Prostate gland (tissue), 2 donors: ENCODE results near the gene ZCCHC24. TPM values are rescaled to one million over a fixed set of nuclear protein-coding genes. Genes with fewer than 3 reads are reported as not detected.

Source experiments
- DNase-seq: peaks from one replicate; pipeline ENCODE4 v3.0.0-alpha.2; 2019; ENCODE audit warnings: low spot score
- H3K27ac ChIP-seq, 2 donors: fragments of 200-600 bp; sonication (generic); 2 replicates each; pipeline ENCODE4 v1.5.1; 2017 to 2019
- H3K27me3 ChIP-seq: fragments of 200-600 bp; sonication (generic); replicated peaks from 2 replicates; pipeline ENCODE4 v1.5.1; 2019; ENCODE audit not compliant: insufficient read depth
- H3K36me3 ChIP-seq, 2 donors: fragments of 200-600 bp; sonication (generic); 1 replicate in 1 of 2; 2 replicates in 1 of 2; pipeline versions ENCODE4 v1.5.1 to v1.8.1; 2017 to 2019
- H3K4me1 ChIP-seq: fragments of 200-600 bp; sonication (generic); replicated peaks from 2 replicates; pipeline ENCODE4 v1.5.1; 2019
- H3K4me3 ChIP-seq, 2 donors: fragments of 200-600 bp; sonication (generic); 2 replicates each; pipeline ENCODE4 v1.5.1; 2017 to 2019
- H3K9me3 ChIP-seq: fragments of 200-600 bp; sonication (generic); 2 replicates; pipeline ENCODE4 v1.5.1; 2017
- CTCF ChIP-seq, 4 experiments: fragments of 200-600 bp in 2 of 4; fragments of 450-650 bp in 2 of 4; sonication (generic) in 2 of 4; IDR thresholded peaks; 1 replicate in 3 of 4; 2 replicates in 1 of 4; pipeline ENCODE4 v1.5.1; 2016 to 2019; ENCODE audit warnings: antibody characterized with exemption in 4 of 4, mild to moderate bottlenecking in 2 of 4, moderate library complexity in 2 of 4
- POLR2A ChIP-seq: fragments of 450-650 bp; IDR thresholded peaks from one replicate; pipeline ENCODE4 v1.6.1; 2016; ENCODE audit warnings: antibody characterized with exemption, mild to moderate bottlenecking
- POLR2AphosphoS5 ChIP-seq: sonication (generic); formaldehyde crosslinking; IDR thresholded peaks from one replicate; pipeline ENCODE4 v1.6.1; 2017; ENCODE audit warnings: antibody characterized with exemption
- WGBS: methylation state at CpG from one replicate; pipeline ENCODE4 v1.1.5; 2018; 5-methylcytosine and 5-hydroxymethylcytosine counted together
- intact Hi-C: fragments of 100-400 bp; cut with DNase I; formaldehyde crosslinking; loops from one replicate; pipeline ENCODE4 v1.14.2; 2022
- total RNA-seq, 2 donors: library from RNA; depleted of rRNA; stranded (reverse); fragments of >200 nt; gene quantifications; one replicate each; pipeline ENCODE4 v1.1.0, GENCODE V29; 2016

Gene ZCCHC24
- total RNA-seq, 2 donors from 2014 or later, result 20.8 to 51.2 TPM

DNA sequence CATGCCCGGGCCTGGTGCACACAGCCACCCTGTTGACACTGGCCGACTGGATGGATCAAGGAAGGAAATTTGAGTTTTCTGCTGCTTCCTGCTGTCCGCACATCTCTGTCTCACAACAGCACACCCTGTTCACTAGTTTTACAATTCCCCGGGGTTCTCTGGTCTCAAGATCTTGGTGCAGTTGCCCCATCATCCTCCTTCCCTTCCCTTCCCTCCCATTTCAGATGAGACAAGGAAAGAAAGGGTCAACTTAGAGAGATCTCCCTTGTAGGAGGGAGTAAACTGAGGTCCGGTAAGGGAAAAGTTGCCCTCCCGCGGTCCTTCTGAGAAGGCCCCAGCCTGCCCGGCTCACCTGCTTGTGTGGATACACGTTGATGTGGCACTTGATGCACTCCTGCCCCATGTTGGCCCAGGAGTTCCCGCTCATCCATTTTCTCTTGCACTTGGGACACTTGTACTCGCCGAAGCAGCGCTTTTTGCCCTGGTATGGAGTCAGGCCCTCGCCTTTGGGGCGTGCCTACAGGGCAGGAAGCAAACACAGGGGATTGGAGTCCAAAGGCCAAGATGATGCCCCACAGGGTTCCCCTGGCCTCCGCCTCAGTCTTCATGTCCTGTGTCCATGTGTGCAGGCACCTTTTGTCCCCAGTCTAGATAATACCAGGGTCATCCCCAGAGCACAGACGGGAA, 51.4 kb downstream of the ZCCHC24 start:
- DNase-seq, result no peak
- Histone ChIP-seq H3K27me3 (no peaks in the 10 kb centered on the region), H3K36me3 (no peaks in the 10 kb centered on the region), H3K27ac (no peak overlapping the region), H3K9me3 (no peaks in the 10 kb centered on the region), H3K4me3 (no peak overlapping the region), H3K4me1 (peaks cover 6% of the 10 kb centered on the region)
- 89% methylated on average over 17 of the region's 17 CpGs for WGBS
- intact Hi-C loops, result no loop called here
- no peak for TF ChIP-seq CTCF (IDR thresholded peaks at IDR 0.05)
- TF ChIP-seq POLR2A, result no peak
- no peak for TF ChIP-seq POLR2AphosphoS5

DNA sequence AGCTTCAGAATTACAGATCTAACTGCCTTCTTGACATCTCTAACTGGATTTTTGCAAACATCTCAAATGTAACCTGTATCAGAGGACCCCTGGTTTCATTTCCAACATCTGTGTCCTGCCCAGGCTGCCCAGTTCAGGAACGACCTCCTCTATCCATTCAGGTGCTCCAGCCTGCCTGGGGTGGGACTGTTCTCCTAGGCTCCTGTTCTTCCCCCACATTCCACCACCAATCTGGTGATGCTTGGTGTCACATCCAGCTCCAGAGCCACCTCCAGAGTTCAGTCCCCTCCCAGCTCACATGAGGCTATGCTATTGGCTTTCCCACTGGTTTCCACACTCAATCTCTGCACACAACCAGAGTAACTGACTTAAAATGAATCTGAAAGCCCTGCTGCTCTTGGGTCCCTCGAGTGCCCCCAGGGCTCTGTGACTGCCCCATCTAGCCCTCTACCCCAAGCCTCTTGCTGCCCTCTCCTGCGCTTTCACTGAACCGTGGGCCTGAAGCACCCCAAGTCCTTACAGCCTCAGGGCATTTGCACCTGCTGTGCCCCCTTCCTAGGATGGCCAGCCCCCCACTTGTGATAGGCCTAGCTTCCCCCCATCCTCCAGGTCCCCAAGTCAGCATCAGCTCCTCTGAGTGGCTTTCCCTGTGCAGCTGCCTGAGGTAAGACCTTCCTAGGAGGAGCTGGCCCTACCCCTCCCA, 52.1 kb downstream of the ZCCHC24 start:
- no peak for DNase-seq
- H3K4me3 ChIP-seq, result no peak overlapping the region
- peaks cover 2% of the 10 kb centered on the region for H3K4me1 ChIP-seq
- H3K36me3 ChIP-seq, result no peaks in the 10 kb centered on the region
- TF ChIP-seq POLR2A (no peak), CTCF (IDR thresholded peaks at IDR 0.05) (no peak), POLR2AphosphoS5 (no peak)
- 97% methylated on average over 4 of the region's 4 CpGs for WGBS
- H3K27me3 ChIP-seq, result no peaks in the 10 kb centered on the region
- no peak overlapping the region for H3K27ac ChIP-seq
- intact Hi-C loops, result no loop called here
- H3K9me3 ChIP-seq, result no peaks in the 10 kb centered on the region

DNA sequence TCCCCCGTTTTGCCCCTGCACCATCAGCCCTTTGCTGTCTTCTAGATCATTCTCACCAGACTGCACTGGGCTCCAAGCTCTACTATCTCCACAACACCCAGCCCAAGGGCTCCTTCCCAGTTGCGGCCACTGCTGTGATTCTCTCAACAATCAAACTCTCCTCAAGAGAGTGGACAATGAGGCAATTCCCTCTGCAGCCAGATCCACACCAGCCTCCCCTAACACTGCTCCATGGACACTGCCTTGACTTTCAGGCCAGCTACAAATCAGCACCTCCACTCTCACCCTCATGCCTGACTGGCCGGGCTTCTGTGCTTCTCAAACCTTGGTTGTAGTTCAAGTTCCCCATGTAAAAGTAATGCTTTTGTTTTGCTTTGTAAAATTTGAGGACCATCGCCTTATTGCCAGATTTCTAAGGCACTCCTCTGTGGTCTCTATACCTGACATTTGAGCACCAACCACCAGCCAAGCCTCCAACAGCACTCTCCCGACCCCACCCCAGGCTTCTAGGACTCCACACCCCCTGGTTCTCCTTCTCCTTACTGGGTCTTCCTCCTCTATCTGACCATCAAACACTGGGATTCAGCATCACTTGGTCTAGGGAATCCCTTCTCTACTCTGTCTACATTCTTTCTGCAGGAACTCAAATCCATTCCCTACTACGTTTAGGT, 52.8 kb downstream of the ZCCHC24 start:
- 92% methylated on average over 6 of the region's 6 CpGs for WGBS
- no peak for DNase-seq
- Histone ChIP-seq H3K4me3 (no peak overlapping the region), H3K9me3 (no peaks in the 10 kb centered on the region), H3K27me3 (no peaks in the 10 kb centered on the region), H3K4me1 (no peaks in the 10 kb centered on the region), H3K36me3 (no peaks in the 10 kb centered on the region), H3K27ac (no peak overlapping the region)
- TF ChIP-seq CTCF (IDR thresholded peaks at IDR 0.05), result no peak
- TF ChIP-seq POLR2AphosphoS5, result no peak
- TF ChIP-seq POLR2A, result no peak
- intact Hi-C loops, result no loop called here

GRCh38 chr10:79392020-79392398, 53.4 kb downstream of the ZCCHC24 start:
- WGBS, result 93% methylated on average over 14 of the region's 14 CpGs
- no peak overlapping the region for H3K4me3 ChIP-seq
- intact Hi-C loops, result no loop called here
- no peaks in the 10 kb centered on the region for H3K27me3 ChIP-seq
- H3K27ac ChIP-seq, result no peak overlapping the region
- H3K4me1 ChIP-seq, result no peaks in the 10 kb centered on the region
- no peaks in the 10 kb centered on the region for H3K36me3 ChIP-seq
- TF ChIP-seq POLR2A, result no peak
- no peak for TF ChIP-seq CTCF (IDR thresholded peaks at IDR 0.05)
- no peak for TF ChIP-seq POLR2AphosphoS5
- no peaks in the 10 kb centered on the region for H3K9me3 ChIP-seq
- DNase-seq, result no peak
